GM10847 (cell line): ENCODE measurements around the gene C2CD4C.

Source experiments
- POLR2A ChIP-seq: IDR thresholded peaks from 2 replicates; pipeline ENCODE4 v1.6.1; 2011; ENCODE audit not compliant: insufficient read length; ENCODE audit errors: extremely low read depth

Gene C2CD4C

DNA sequence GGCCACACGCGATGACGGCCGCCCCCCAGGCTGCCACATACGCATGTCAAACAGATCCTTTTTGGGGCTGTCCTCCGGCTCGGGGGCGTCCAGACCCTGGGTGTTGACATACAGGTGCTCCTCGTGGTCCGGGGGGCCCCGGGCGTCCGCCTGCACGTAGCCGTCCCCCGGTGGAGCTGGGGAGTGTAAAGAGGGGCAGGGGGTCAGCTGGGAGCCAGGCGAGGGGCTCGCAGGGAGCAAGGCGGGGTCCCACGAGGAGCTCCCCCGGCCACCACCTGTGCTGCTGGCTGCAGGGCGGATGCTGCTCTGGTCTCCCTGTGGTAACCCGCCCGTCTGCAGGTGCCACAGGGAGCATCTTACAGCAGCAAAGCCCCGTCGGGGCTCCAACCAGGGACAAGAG is 16.1 kb upstream of the C2CD4C start:
- no peak for TF ChIP-seq POLR2A

DNA sequence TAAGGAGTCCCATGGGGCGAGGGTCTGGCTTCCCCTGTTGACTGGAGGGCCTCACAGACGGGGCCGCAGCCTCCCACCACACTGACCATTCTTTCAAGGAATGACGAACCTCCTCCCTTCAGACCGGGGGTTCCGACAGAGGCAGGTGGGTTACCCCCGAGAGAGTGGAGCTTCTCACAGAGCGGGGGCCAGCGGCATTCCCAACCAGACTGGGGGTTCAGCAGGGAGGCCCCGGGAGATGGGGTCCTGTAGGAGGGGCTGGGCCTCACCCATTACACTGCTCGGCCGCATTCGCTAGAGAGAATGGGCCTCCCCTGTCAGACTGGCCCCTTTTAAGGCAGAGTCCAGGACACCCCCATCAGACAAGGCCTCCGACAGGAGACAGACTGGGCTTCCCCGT is 15.6 kb upstream of the C2CD4C start:
- no peak for TF ChIP-seq POLR2A

DNA sequence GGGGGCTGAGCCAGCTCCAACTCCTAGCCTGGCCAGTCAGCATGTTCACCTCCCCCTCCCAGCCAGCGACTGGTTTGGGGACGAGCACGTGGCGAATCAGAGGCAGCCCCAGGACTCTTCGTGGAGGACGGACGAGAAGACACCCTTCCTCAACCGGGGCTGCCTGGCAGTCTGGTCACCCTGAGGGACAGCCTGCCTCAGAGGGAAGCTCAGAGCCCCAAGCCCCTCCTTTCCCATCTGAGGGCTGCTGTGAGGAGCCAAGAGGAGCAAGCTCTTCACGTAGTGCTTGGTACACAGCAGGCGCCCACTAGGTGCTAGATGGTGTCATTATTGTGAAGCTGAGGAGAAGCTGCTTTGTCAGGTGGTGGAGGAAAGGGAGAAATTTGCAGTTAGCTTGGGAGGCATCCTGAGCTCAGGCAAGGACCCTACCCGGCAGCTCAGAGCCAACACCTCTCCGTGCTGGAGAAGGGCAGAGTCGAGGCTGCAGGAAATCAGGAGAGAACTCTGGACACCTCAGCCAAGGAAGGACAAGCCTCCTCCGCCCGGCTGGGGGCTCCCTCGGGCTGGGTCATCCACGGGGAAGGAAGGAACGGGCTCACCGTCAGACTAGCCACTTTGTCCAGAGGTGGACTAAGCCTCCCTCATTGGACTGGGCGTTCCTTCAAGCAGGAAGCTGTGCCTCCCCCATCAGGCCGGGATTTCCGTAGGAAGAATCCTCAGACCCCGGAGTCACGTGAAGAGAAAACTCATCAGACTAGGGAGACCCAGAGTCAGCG is 14.9 kb upstream of the C2CD4C start:
- TF ChIP-seq POLR2A, result no peak

DNA sequence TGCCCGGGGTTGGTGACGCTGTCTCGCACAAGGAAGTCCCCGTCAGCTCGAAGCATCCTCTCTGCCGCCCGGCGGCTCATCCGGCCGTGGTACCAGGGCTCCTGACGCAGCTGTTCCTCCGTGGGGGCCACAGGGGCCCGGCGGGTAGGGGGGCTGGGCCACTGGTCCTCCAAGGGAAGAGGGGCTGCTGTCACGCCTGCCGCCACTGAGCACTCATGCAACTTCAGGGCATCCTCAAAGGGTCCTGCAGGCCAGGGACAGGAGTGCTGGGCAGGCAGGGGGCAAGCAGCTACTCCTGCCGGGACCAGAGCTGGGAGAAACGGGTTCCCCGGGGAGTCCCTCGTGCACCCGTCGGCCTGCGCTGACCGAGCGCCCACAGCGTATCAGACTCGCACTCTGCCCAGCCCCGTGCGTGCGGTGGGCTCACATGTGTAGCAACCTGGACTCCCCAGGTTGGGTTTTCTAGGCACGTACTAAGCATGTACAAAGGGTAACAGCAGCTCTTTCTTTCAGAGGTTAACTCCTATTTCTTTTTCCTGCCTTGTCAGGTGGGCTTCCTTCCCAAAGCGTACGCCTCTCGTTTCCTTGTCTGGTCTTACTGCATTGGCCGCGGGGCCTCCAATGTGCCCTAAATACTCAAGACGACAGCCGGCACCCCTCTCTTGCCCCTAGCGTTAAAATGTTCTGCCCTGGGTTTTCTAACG is 13.4 kb upstream of the C2CD4C start:
- no peak for TF ChIP-seq POLR2A

DNA sequence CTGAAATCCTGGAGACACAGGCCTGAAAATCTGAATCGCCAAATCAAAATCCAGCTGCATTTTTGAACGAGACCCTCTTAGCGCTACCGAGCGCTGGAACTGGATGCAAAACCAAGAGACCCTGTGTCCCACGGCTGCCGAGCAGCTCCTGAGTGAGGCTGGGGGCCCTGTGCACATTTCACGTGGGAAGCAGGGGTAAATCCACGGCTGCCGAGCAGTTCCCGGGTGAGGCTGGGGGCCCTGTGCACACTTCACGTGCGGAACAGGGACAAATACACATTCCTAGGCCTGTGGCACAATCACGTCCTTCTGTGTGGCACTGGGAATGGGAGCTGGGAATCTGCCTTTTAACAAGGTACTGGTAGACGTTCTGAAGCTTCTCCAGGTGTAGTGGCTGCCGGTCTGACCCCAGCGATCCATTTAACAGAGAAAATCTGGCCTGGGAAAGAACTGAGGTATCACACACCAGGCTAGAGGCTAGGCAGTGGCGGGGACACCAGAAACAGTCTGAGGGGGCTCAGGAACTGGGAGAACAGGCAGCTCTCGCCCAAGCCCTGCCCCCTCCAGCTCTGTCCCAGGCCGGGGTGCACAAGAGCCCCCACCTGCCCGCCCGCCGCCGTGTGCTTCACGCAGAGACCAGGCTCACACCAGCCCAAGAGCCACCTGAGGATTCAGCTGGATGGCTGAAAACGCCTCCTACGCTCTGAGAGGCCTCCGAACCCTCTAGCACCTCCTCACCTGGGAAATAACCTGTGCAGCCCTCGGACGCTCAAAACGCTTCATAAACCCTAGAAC is 11.0 kb upstream of the C2CD4C start:
- no peak for TF ChIP-seq POLR2A

DNA sequence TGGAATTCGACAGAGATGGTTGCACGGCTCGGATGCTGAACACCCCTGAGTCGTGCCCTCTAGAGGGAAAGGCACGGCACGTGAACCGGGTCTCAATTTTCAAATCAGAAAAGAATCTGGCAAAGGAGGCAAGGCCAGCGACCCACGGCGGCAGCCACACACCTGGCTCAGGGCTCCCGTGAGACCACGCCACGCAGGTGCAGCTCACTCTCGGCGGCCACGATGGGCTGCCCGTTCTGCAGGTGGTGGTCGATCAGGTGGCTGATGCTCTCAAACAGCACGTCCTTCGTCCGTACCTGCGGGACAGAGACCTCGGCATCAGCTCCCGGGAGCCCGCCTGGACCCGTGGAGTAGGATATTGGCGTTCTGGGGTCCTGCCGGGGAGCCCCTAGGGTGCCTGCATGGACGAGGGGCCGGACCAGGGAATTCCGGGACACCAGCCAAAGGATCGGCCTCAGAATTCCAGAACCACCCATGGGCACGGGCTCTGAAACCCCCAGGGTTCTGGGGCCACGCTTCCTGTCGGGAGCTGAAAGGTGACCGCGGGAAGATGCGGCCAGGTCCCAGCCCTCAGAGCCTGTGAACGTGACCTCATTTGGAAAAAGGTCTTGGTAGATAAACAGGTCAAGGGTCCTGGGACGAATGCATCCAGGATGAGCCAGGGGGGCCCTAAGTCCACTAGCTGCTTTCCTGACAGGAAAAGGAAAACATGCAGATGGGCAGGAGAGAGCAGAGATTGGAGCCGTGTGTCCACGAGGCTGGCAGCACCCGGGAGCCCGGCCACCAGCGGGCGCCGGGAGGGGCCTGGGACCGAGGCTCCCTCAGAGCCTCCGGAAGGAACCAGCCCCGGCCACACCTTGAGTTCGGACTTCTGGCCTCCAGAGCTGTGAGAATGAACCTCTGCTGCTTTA is 10.1 kb upstream of the C2CD4C start:
- no peak for TF ChIP-seq POLR2A

DNA sequence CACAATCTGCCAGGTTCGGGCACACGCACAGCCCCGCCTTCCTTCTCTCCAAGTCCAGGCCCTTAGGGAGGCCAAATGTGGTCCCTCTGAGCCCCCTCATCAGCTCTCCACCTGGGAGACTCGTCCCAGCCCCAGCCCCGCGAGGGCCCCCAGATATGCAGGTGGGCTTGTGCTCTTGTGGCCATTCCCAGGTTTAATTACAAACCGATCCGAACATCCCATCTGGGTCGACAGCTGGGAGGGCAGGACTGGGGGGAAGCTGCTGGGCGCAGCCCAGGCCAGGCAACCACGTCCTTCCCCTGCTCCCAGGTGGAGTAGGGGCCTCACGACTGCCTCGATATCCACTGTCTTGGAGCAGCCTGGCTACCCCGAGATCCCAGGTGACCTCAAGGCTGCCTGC is 7.5 kb upstream of the C2CD4C start:
- no peak for TF ChIP-seq POLR2A

DNA sequence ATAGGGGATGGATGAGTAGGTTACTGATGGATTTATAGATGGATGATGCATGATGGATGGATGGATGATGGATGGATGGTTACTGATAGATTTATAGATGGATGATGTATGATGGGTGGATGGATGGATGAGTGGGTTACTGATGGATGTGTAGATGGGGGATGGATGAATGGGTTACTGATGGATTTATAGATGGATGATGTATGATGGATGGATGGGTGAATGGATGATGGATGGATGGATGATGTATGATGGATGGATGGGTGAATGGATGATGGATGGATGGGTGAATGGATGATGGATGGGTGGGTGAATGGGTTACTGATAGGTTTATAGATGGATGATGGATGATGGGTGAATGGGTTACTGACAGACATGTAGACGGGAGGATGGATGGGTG is 6.3 kb upstream of the C2CD4C start:
- TF ChIP-seq POLR2A, result no peak

DNA sequence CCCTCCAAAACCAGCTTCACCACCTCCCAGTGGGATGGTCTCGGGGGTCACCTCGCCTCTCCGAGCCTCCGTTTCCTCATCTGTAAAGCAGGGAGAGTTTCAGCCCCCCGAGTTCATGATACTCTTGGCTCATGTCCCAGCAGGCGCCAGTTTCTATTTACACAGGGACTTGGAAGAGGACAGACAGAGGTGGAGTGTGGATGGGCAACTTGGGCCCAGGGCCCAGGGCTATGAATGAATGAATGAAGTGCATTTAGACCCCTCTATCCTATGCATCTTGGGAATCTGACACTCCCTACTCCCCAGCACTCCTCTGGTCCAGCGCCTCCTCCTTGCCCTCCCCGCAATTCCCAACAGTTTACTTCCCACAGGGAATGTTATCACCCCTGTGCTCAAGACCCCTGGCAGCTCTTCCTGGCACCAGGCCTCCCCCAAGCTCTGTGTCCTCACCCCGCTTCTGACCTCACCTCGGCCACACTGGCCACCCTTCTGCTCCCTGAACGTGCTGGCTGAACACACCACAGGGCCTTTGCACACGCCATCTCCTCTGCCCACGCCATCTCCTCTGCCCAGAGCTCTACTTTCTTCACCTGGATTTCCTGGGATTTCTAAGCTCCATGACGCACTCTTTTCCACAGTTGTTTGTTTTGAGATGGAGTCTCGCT is 4.9 kb upstream of the C2CD4C start:
- TF ChIP-seq POLR2A, result no peak

DNA sequence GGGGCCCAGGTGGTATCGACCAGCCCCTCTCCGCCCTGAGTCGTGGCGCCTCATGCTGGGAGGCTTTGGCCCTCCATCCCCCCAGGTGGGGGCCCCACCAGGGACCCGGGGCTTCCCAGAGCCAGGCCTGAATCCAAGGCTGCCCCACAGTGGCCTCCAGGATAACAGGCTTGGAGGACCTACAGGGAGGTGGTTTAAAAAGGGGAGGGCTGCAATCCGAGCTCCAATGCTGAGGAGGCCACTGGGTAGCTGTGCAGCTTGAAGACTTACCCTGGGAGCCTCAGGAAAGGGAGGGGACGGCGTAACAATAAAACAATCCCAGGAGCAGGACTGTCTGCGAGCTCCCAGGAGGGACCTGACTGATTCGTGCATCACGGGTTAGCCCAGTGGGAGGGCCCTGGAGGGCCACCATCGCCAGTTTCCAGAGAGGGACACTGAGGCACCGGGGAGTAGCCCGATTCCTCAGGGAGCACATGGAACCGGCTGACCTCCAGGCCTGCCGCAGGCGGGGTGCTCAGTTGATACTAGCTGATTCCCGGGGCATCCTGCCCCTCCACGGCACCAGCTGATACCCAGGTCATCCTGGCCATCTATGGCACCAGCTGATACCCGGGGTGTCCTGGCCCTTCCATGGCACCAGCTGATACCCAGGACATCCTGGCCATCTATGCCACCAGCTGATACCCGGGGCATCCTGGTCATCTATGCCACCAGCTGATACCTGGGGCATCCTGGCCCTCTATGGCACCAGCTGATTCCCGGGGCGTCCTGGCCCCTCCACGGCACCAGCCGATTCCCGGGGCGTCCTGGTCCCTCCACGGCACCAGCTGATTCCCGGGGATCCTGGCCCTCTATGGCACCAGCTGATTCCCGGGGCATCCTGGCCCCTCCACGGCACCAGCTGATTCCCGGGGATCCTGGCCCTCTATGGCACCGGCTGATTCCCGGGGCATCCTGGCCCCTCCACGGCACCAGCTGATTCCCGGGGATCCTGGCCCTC is 3.7 kb upstream of the C2CD4C start:
- TF ChIP-seq POLR2A, result no peak

DNA sequence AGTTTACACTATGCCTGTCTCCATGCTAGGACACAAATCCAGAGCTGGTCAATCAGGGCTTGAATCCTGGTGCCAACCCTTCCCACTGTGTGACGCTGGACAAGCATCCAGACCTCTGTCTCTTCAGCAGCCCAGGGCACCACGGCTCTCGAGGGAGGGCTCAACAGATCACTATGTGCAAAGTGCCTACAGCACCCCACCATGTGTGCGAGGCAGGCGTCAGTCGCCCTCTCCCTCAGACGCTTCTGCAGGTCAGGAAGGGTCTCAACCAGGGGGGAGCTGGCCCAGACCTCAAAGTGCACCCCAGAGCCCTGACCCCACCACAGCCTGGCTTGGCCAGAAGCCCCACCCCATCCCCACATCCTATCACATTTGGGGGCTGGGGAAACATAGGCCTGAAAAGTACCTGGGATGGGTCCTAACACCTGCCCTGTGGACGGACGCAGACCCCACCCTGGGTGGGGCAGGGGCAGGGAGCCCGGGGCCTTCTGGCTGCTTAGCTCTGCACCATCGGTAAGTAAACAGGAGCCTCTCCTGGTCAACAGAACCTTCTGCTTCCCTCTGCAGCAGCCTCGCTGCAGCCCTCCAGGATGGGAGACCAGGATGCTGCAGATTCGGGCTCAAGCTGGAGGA is 2.9 kb upstream of the C2CD4C start:
- no peak for TF ChIP-seq POLR2A

DNA sequence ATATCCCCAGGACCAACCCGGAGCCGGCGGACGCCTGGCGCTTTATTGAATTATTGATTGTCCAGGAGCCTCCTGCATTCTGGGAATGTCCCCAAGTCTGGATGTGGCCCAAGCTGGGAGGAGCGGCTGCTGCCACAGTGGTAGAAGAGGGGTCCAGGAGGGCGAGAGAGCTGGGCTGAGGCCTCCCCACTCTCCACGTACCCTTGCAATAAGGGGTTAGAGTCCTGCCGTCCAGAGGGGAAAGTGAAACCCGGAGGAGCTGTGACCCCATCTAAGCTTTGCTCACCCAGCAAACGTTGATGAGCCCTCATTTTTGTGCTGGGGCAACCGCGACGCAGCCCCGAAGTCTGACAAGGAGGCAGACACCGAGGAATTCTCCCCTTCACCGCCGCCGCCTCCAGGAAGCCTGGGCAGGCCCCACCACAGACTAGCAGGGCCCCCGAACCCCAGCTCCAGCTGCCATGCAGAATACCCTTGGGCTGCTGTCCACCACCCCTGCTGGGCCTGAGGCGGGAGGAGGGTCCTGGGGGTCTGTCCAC is 1.4 kb upstream of the C2CD4C start:
- no peak for TF ChIP-seq POLR2A

DNA sequence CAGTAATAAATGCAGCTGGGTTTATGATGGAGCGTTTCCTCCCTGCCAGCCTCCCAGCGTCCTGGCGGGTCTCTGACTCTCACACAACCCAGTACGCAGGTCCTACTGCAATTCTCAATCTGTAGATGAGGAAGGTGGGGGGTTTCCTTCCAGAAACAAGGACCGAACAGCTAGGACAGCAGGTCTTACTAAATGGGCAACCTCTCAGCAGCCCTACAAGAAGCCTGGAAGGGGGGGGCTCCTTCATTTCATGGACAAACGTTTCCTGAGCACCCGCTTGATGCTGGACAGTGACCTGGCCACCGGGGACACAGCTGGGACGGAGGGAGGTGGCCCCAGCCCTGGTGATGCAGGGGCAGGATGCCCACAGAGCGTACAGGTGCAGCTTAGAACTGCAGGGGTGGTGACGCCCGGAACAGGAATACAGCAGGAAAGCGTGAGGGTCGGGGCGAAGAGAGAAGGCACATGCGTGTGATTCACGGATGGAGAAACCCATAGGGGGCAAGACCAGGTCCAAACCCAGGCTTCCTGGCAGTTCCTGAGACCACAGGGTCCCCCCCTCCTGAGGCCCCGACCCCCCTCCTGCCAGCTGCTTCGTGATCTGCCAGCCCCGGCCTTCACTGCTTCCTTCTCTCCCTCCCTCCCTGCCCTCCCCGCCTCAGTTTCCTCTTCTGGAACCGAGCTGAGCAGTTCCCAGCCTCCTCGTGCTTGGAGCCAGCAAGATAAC is 732 bp upstream of the C2CD4C start:
- no peak for TF ChIP-seq POLR2A
